GM18909 (cell line): ENCODE results near the gene FAM3D.
"Not testable (repeated sequence)": the region's sequence is repeated elsewhere in the genome, so short reads cannot be mapped to it uniquely, and the experiment has no call there.

Experiments
- ATAC-seq: cut with Tn5 transposase; IDR thresholded peaks from one replicate; pipeline ENCODE4 v1.9.1; 2021; ENCODE audit warnings: mild to moderate bottlenecking; ENCODE audit not compliant: unreplicated experiment, poor library complexity

The FAM3D gene

GRCh38 chr3:58666683-58667082 is at the start of gene FAM3D:
Gene FAM3D (minus strand): TSS chr3:58666774. CDS start chr3:58655563, 11,211 bp downstream.
- no peak for ATAC-seq

GRCh38 chr3:58713715-58714401 is 47.3 kb upstream of the FAM3D start:
- ATAC-seq = no peak

GRCh38 chr3:58711871-58712270 is 45.3 kb upstream of the FAM3D start:
- no peak for ATAC-seq

- ATAC-seq = not testable (repeated sequence)
Measured at GRCh38 chr3:58708983-58709382, 42.4 kb upstream of the FAM3D start.

GRCh38 chr3:58708116-58708791 is 41.7 kb upstream of the FAM3D start:
- no peak for ATAC-seq

- ATAC-seq = no peak
Measured at GRCh38 chr3:58707390-58707930, 40.9 kb upstream of the FAM3D start.

- no peak for ATAC-seq
Measured at GRCh38 chr3:58706395-58707167, 40.0 kb upstream of the FAM3D start.

GRCh38 chr3:58704745-58705144 is 38.2 kb upstream of the FAM3D start:
- ATAC-seq = no peak

- ATAC-seq = not testable (repeated sequence)
Measured at GRCh38 chr3:58704304-58704703, 37.7 kb upstream of the FAM3D start.

GRCh38 chr3:58698246-58698645 is 31.7 kb upstream of the FAM3D start:
- no peak for ATAC-seq

GRCh38 chr3:58697561-58697960 is 31.0 kb upstream of the FAM3D start:
- peak; percentile 66 for ATAC-seq

- ATAC-seq = not testable (repeated sequence)
Measured at GRCh38 chr3:58696813-58697212, 30.2 kb upstream of the FAM3D start.

- ATAC-seq = no peak
Measured at GRCh38 chr3:58696093-58696492, 29.5 kb upstream of the FAM3D start.

- ATAC-seq = not testable (repeated sequence)
Measured at GRCh38 chr3:58695284-58695683, 28.7 kb upstream of the FAM3D start.

GRCh38 chr3:58693940-58694850 is 27.6 kb upstream of the FAM3D start:
- peak; percentile 76 for ATAC-seq

GRCh38 chr3:58692484-58692883 is 25.9 kb upstream of the FAM3D start:
- no peak for ATAC-seq

GRCh38 chr3:58691997-58692396 is 25.4 kb upstream of the FAM3D start:
- no peak for ATAC-seq

GRCh38 chr3:58690490-58690889 is 23.9 kb upstream of the FAM3D start:
- ATAC-seq = no peak

- no peak for ATAC-seq
Measured at GRCh38 chr3:58688574-58688973, 22.0 kb upstream of the FAM3D start.

GRCh38 chr3:58686847-58687246 is 20.3 kb upstream of the FAM3D start:
- ATAC-seq = no peak
